ENCODE results near the gene HAGHL. TPM values are rescaled to one million over a fixed set of nuclear protein-coding genes. Genes with fewer than 3 reads are reported as not detected.
A peak's percentile ranks its signal among the peaks of the same experiment; 100 is the strongest.

HAGHL gene
- total and polyA plus RNA-seq, 4 experiments from 2014 or later: 2.2 to 24.4 (median 10.6) TPM

GRCh38 chr16:729768-730665 lies 3.1 kb downstream of the HAGHL start:
- H3K27ac Mint-ChIP-seq: peak overlapping the region in 1 of 7 donors; percentile 38
- no peak for DNase-seq
- peaks cover 16% of the 10 kb centered on the region for H3K36me3 ChIP-seq (ENCODE audit: insufficient read depth, low read length)
- H3K27me3 ChIP-seq (ENCODE audit: insufficient read depth, low read length): no peaks in the 10 kb centered on the region
- no peaks in the 10 kb centered on the region for H3K9me3 ChIP-seq (ENCODE audit: control insufficient read depth in 1 of 2, low read length in 2 of 2)
- ChIA-PET CTCF (ENCODE audit: partially characterized antibody) (interaction anchor here (0.7 to 1.5 kb wide), 3 partner anchors 10 to 25 kb away, joined by 3 to 5 read pairs (median 4); partner anchors contain the start of gene ANTKMT), POLR2A (ENCODE audit: partially characterized antibody) (interaction anchor here (5.8 to 12.9 kb wide), 2 partner anchors 9 to 37 kb away, joined by 32 to 166 read pairs; partner anchors contain the start of genes ANTKMT and WDR24)
- peaks cover 0 to 7% of the 10 kb centered on the region in 2 donors for H3K36me3 Mint-ChIP-seq
- intact Hi-C loops (cut with micrococcal nuclease): no loop called here
- no peak overlapping the region for H3K27ac ChIP-seq (ENCODE audit: low read depth, low read length)
- no peak overlapping the region for H3K4me3 ChIP-seq (ENCODE audit: low read length in 2 of 2)
- H3K9me3 Mint-ChIP-seq: no peaks in the 10 kb centered on the region
- H3K4me1 ChIP-seq (ENCODE audit: insufficient read depth, low read length): peaks cover 11% of the 10 kb centered on the region
- peak overlapping the region in 3 of 8 donors; percentile 21 to 30 (median 29) for H3K4me3 Mint-ChIP-seq
- no peaks in the 10 kb centered on the region for H3K4me1 Mint-ChIP-seq
- H3K27me3 Mint-ChIP-seq: no peaks in the 10 kb centered on the region

DNA sequence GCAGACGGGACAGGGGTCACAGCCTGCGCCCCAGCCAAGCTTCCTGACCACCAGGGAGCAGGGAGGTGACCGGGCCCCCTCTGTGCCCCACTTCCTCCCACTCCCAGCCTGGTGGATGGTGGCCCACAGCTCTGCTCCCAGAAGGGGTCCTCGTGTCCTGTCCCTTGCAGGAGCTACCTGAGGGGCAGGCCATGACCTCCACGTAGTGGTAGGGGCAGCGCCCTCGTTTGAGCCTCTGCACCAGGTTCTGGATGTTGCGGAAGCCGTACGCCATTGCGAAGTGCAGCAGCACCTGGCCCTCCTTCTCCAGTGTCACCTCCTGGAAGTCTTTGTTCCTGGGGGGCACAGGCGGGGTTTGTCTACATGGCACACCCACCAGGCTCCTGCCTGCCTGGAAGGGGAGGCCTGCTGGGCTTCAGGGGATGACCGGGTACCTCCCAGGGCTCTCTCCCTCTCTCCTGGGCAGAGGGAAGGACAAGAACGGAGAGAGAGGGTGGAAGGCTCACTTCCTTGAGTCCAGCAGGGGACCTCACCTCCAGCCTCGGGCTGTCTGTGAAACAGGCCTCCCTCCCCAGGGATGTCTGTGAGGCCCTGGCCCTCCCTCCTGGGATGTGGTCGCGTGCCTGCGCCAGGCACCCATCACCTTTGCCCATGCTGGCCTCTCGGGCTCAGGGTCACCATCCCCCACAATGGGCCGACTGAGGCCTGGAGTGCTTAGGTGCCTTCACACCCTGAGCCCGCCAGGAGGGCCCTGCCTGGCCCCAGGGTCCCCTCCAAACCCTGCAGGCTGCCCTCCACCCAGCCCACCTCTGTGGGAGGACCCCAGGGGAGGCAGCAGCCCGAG lies 4.0 kb downstream of the HAGHL start:
- H3K4me1 ChIP-seq (ENCODE audit: insufficient read depth, low read length): peaks cover 11% of the 10 kb centered on the region
- H3K27ac ChIP-seq (ENCODE audit: low read depth, low read length): no peak overlapping the region
- ChIA-PET CTCF (ENCODE audit: partially characterized antibody) (interaction anchor here (1.2 to 2.4 kb wide), 4 partner anchors 9 to 19 kb away, joined by 3 to 14 read pairs (median 4); partner anchors contain the start of genes ANTKMT and METRN), POLR2A (ENCODE audit: partially characterized antibody) (interaction anchor here (5.8 to 12.9 kb wide), 2 partner anchors 10 to 38 kb away, joined by 32 to 166 read pairs; partner anchors contain the start of genes ANTKMT and WDR24)
- Mint-ChIP-seq H3K4me1 (peaks cover 0 to 4% (median 0%) of the 10 kb centered on the region in 4 donors), H3K27ac (no peak overlapping the region), H3K9me3 (no peaks in the 10 kb centered on the region), H3K4me3 (no peak overlapping the region), H3K27me3 (no peaks in the 10 kb centered on the region), H3K36me3 (peaks cover 0 to 13% of the 10 kb centered on the region in 2 donors)
- no peak for DNase-seq
- no peak overlapping the region for H3K4me3 ChIP-seq (ENCODE audit: low read length in 2 of 2)
- H3K36me3 ChIP-seq (ENCODE audit: insufficient read depth, low read length): peaks cover 24% of the 10 kb centered on the region
- H3K27me3 ChIP-seq (ENCODE audit: insufficient read depth, low read length): no peaks in the 10 kb centered on the region
- no peaks in the 10 kb centered on the region for H3K9me3 ChIP-seq (ENCODE audit: control insufficient read depth in 1 of 2, low read length in 2 of 2)
- intact Hi-C loops (cut with micrococcal nuclease): no loop called here

- no peak overlapping the region for H3K4me3 ChIP-seq (ENCODE audit: low read length in 2 of 2)
- DNase-seq: no peak
- H3K27ac ChIP-seq (ENCODE audit: low read depth, low read length): no peak overlapping the region
- Mint-ChIP-seq H3K36me3 (peaks cover under 1 to 15% of the 10 kb centered on the region in 2 donors), H3K9me3 (no peaks in the 10 kb centered on the region), H3K4me3 (no peak overlapping the region), H3K27ac (no peak overlapping the region), H3K4me1 (peaks cover 0 to 4% (median 0%) of the 10 kb centered on the region in 4 donors), H3K27me3 (no peaks in the 10 kb centered on the region)
- POLR2A ChIA-PET (ENCODE audit: partially characterized antibody): interaction anchor here (5.8 kb wide), 1 partner anchor 12 kb away, joined by 32 read pairs; the partner anchor contains the start of gene ANTKMT
- peaks cover 4% of the 10 kb centered on the region for H3K4me1 ChIP-seq (ENCODE audit: insufficient read depth, low read length)
- intact Hi-C loops (cut with micrococcal nuclease): no loop called here
- peaks cover 37% of the 10 kb centered on the region for H3K36me3 ChIP-seq (ENCODE audit: insufficient read depth, low read length)
- H3K27me3 ChIP-seq (ENCODE audit: insufficient read depth, low read length): no peaks in the 10 kb centered on the region
- no peaks in the 10 kb centered on the region for H3K9me3 ChIP-seq (ENCODE audit: control insufficient read depth in 1 of 2, low read length in 2 of 2)
- CTCF ChIA-PET (ENCODE audit: partially characterized antibody): interaction anchor here (1.3 to 2.4 kb wide), 5 partner anchors 10 to 64 kb away, joined by 3 to 14 read pairs (median 4); partner anchors contain the start of genes ANTKMT and RHOT2
These were observed 5.4 kb downstream of the HAGHL start for GRCh38 chr16:732332-732731.

DNA sequence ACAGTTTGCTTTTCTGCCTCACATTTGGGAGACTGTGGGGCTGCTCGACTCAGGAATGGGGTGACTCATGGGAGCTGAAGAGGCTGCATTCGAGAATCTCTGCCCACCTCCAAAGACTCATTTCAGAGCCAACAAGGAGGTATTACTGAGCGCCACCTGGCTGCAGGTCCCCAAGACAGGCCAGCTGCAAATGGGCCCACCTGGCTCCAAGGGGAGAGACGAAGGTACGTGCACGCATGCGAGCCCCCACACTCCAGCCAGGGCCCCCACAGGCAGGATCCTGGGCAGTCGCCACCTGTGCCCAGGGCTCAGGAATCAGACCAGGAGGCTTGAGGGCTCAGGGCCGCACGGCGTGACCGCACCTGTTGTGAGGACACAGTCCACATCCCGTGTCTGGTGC lies 6.0 kb downstream of the HAGHL start:
- H3K4me1 ChIP-seq (ENCODE audit: insufficient read depth, low read length): no peaks in the 10 kb centered on the region
- H3K27me3 ChIP-seq (ENCODE audit: insufficient read depth, low read length): no peaks in the 10 kb centered on the region
- ChIA-PET POLR2A (ENCODE audit: partially characterized antibody) (interaction anchor here (5.8 kb wide), 1 partner anchor 12 kb away, joined by 32 read pairs; the partner anchor contains the start of gene ANTKMT), CTCF (ENCODE audit: partially characterized antibody) (interaction anchor here (0.7 to 2.4 kb wide), 6 partner anchors 11 to 65 kb away, joined by 3 to 14 read pairs (median 4); partner anchors contain the start of genes ANTKMT and RHOT2)
- no peaks in the 10 kb centered on the region for H3K27me3 Mint-ChIP-seq
- no peak overlapping the region for H3K4me3 ChIP-seq (ENCODE audit: low read length in 2 of 2)
- H3K4me3 Mint-ChIP-seq: no peak overlapping the region
- peaks cover 0 to 4% (median 0%) of the 10 kb centered on the region in 4 donors for H3K4me1 Mint-ChIP-seq
- H3K27ac ChIP-seq (ENCODE audit: low read depth, low read length): no peak overlapping the region
- no peaks in the 10 kb centered on the region for H3K9me3 Mint-ChIP-seq
- no peaks in the 10 kb centered on the region for H3K9me3 ChIP-seq (ENCODE audit: control insufficient read depth in 1 of 2, low read length in 2 of 2)
- intact Hi-C loops (cut with micrococcal nuclease): no loop called here
- H3K36me3 ChIP-seq (ENCODE audit: insufficient read depth, low read length): peaks cover 38% of the 10 kb centered on the region
- peaks cover 3 to 19% of the 10 kb centered on the region in 2 donors for H3K36me3 Mint-ChIP-seq
- DNase-seq: no peak
- no peak overlapping the region for H3K27ac Mint-ChIP-seq

DNA sequence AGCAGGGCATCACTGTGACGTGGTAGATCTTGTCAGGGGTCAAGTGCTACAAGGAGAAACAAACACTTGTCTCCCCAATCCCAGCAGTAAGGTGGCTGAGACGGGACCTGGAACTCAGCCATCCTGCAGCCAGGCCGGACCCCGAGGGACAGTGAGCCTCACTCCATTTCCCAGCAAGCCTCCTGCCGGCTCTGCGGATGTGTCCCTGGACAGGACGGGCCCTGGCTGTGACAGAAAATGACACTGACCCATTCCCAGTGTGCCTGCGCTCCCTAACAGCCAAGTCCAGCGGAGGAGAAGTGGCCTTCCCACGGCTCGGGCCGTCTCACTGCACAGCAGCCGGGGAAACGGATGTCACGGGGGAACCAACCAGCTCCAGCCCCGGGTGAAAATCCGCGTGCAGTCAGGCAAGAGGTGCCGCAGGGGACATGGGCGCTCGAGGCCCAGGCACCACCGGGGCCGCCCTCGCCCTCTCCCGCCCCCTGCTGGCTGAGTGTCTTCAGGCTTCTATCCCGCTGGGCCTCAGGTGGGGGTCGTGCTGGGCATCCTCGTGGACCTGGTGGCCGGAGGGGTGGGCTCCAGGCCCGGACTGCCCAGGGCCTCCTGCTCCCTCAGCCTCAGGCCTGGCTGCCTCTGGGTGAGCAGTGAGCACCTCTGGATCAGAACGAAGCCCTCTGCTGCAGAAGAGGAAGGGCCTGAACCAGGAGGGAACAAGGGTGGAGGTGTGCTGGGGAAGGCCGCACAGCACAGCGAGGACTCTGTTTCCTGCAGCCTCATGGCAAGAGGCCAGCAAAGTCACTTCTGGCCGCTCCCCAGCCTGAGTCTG lies 6.7 kb downstream of the HAGHL start:
- H3K27me3 ChIP-seq (ENCODE audit: insufficient read depth, low read length): no peaks in the 10 kb centered on the region
- H3K4me3 ChIP-seq (ENCODE audit: low read length in 2 of 2): no peak overlapping the region
- Mint-ChIP-seq H3K4me1 (peaks cover 0 to 4% (median 0%) of the 10 kb centered on the region in 4 donors), H3K4me3 (no peak overlapping the region), H3K27ac (no peak overlapping the region), H3K36me3 (peaks cover 3 to 21% of the 10 kb centered on the region in 2 donors), H3K9me3 (no peaks in the 10 kb centered on the region), H3K27me3 (no peaks in the 10 kb centered on the region)
- POLR2A ChIA-PET (ENCODE audit: partially characterized antibody): interaction anchor here (5.8 kb wide), 1 partner anchor 13 kb away, joined by 32 read pairs; the partner anchor contains the start of gene ANTKMT
- no peaks in the 10 kb centered on the region for H3K9me3 ChIP-seq (ENCODE audit: control insufficient read depth in 1 of 2, low read length in 2 of 2)
- intact Hi-C loops (cut with micrococcal nuclease): no loop called here
- H3K27ac ChIP-seq (ENCODE audit: low read depth, low read length): no peak overlapping the region
- H3K36me3 ChIP-seq (ENCODE audit: insufficient read depth, low read length): peaks cover 38% of the 10 kb centered on the region
- no peak for DNase-seq
- H3K4me1 ChIP-seq (ENCODE audit: insufficient read depth, low read length): no peaks in the 10 kb centered on the region
- CTCF ChIA-PET (ENCODE audit: partially characterized antibody): interaction anchor here (0.7 to 2.4 kb wide), 5 partner anchors 11 to 65 kb away, joined by 3 to 14 read pairs (median 4); partner anchors contain the start of genes ANTKMT and RHOT2

DNA sequence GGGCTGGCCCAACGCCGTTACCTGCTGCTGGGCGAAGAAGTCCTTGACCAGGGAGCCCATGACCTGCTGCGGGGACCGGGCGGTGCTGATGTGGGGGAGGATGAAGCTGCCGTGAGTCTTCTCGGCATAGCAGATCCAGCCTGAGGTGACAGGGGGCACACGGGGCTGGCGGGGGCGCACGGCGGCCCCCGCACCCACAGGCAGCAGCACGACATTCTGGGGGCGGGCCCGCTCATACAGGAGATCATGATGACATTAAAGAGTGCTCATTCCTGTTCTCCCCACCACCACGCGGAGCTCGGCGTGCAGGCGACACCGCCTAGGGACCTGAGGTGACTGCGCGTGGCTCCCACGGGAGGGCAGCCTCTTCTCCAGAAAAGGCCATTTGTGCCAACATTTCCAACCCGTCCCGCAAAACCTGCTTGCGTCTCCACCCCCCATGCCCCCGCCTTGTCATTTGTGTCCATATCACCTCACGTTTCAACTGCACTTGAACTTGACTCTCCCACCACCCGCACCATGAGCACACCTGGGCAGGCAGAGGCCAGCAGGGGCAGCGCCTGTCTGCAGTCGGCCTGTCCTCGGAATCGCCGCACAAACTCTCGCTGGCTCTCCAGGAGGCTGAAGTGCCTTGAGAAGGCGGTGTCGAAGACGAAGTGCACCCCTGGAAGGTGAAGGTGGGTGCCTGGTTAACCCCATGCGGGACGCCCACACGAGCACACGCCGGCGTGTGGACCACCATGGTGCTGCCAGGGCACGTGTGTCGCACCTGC lies 7.5 kb downstream of the HAGHL start:
- no peaks in the 10 kb centered on the region for H3K27me3 Mint-ChIP-seq
- Histone ChIP-seq H3K4me3 (ENCODE audit: low read length in 2 of 2) (no peak overlapping the region), H3K27me3 (ENCODE audit: insufficient read depth, low read length) (no peaks in the 10 kb centered on the region), H3K36me3 (ENCODE audit: insufficient read depth, low read length) (peaks cover 38% of the 10 kb centered on the region), H3K4me1 (ENCODE audit: insufficient read depth, low read length) (no peaks in the 10 kb centered on the region), H3K27ac (ENCODE audit: low read depth, low read length) (no peak overlapping the region), H3K9me3 (ENCODE audit: control insufficient read depth in 1 of 2, low read length in 2 of 2) (no peaks in the 10 kb centered on the region)
- DNase-seq: no peak
- no peak overlapping the region for H3K27ac Mint-ChIP-seq
- intact Hi-C loops (cut with micrococcal nuclease): no loop called here
- peaks cover 0 to 7% (median 0%) of the 10 kb centered on the region in 4 donors for H3K4me1 Mint-ChIP-seq
- POLR2A ChIA-PET (ENCODE audit: partially characterized antibody): no interaction called here
- H3K4me3 Mint-ChIP-seq: no peak overlapping the region
- no peaks in the 10 kb centered on the region for H3K9me3 Mint-ChIP-seq
- H3K36me3 Mint-ChIP-seq: peaks cover 3 to 21% of the 10 kb centered on the region in 2 donors
- CTCF ChIA-PET (ENCODE audit: partially characterized antibody): interaction anchor here (2.0 kb wide), 1 partner anchor 10 kb away, joined by 5 read pairs; no protein-coding TSS in a partner anchor

Data from CD4-positive, alpha-beta memory T cell (primary cell).